Keratinocyte (primary cell): ENCODE measurements around the gene CLDN5. TPM values are rescaled to one million over a fixed set of nuclear protein-coding genes. Genes with fewer than 3 reads are reported as not detected.

Experiments used
- DNase-seq: peaks from one replicate; pipeline ENCODE4 v3.0.0-alpha.2; 2011; ENCODE audit warnings: low read depth, missing footprints, low spot score
- FAIRE-seq: peaks from 2 replicates; lab custom pipeline; 2011; peaks lifted over from hg19 to GRCh38; lab: Jason Lieb, UNC
- H2AFZ ChIP-seq: 2 replicates; pipeline ENCODE4 v1.6.0; 2012; ENCODE audit warnings: low read length, control low read depth, inconsistent platforms; ENCODE audit not compliant: control insufficient read depth
- H3K27ac ChIP-seq: 2 replicates; pipeline ENCODE4 v1.5.1; 2011; ENCODE audit warnings: low read length; ENCODE audit not compliant: control insufficient read depth, insufficient read depth
- H3K27me3 ChIP-seq: 3 replicates; pipeline ENCODE4 v1.6.0; 2011; ENCODE audit warnings: low read length; ENCODE audit not compliant: control insufficient read depth, insufficient read depth; ENCODE audit errors: extremely low read depth
- H3K36me3 ChIP-seq, 2 experiments: 2 replicates in 1 of 2; 3 replicates in 1 of 2; pipeline ENCODE4 v1.5.1; 2011; ENCODE audit warnings: low read length in 2 of 2, mild to moderate bottlenecking in 1 of 2; ENCODE audit not compliant: control insufficient read depth in 2 of 2, insufficient read depth in 2 of 2; ENCODE audit errors: extremely low read depth in 1 of 2
- H3K4me1 ChIP-seq: 3 replicates; pipeline ENCODE4 v1.5.1; 2011; ENCODE audit warnings: low read length; ENCODE audit not compliant: control insufficient read depth, insufficient read depth; ENCODE audit errors: extremely low read depth
- H3K4me2 ChIP-seq: 3 replicates; pipeline ENCODE4 v1.6.0; 2011; ENCODE audit warnings: low read depth, low read length; ENCODE audit not compliant: control insufficient read depth, insufficient read depth; ENCODE audit errors: extremely low read depth
- H3K4me3 ChIP-seq, 3 experiments: fragments of 200-600 bp in 1 of 3; sonication (generic) in 1 of 3; 2 replicates in 2 of 3; 3 replicates in 1 of 3; pipeline ENCODE4 v1.5.1; 2011 to 2016; ENCODE audit warnings: low read length in 3 of 3, mild to moderate bottlenecking in 3 of 3, control low read depth in 2 of 3, inconsistent platforms in 1 of 3, low read depth in 1 of 3, mixed read lengths in 1 of 3, mixed run types in 1 of 3, moderate library complexity in 1 of 3; ENCODE audit not compliant: control insufficient read depth in 2 of 3, insufficient read depth in 2 of 3; ENCODE audit errors: extremely low read depth in 1 of 3
- H3K79me2 ChIP-seq: 2 replicates; pipeline ENCODE4 v1.6.0; 2012; ENCODE audit warnings: low read length; ENCODE audit not compliant: control insufficient read depth, insufficient read depth
- H3K9ac ChIP-seq: 3 replicates; pipeline ENCODE4 v1.6.0; 2011; ENCODE audit warnings: low read length; ENCODE audit not compliant: control insufficient read depth, insufficient read depth; ENCODE audit errors: extremely low read depth
- H3K9me1 ChIP-seq: 3 replicates; pipeline ENCODE4 v1.6.0; 2011; ENCODE audit warnings: low read length; ENCODE audit not compliant: control insufficient read depth, insufficient read depth; ENCODE audit errors: extremely low read depth
- H3K9me3 ChIP-seq: 2 replicates; pipeline ENCODE4 v1.5.1; 2012; ENCODE audit warnings: low read depth, low read length; ENCODE audit not compliant: control insufficient read depth
- H4K20me1 ChIP-seq: 3 replicates; pipeline ENCODE4 v1.6.0; 2011; ENCODE audit warnings: low read length; ENCODE audit not compliant: control insufficient read depth, insufficient read depth; ENCODE audit errors: extremely low read depth
- CTCF ChIP-seq, 3 experiments: IDR thresholded peaks in 1 of 3; conservative IDR thresholded peaks in 1 of 3; optimal IDR thresholded peaks in 1 of 3; 2 replicates in 2 of 3; 3 replicates in 1 of 3; pipeline versions ENCODE3 to v1.5.1; 2011; ENCODE audit warnings: low read length in 3 of 3, mild to moderate bottlenecking in 3 of 3, moderate library complexity in 2 of 3, control low read depth in 1 of 3, inconsistent platforms in 1 of 3; ENCODE audit not compliant: insufficient read depth in 2 of 3; ENCODE audit errors: extremely low read depth in 1 of 3
- EZH2 ChIP-seq: IDR thresholded peaks from one replicate; pipeline ENCODE4 v1.6.1; 2012; ENCODE audit warnings: inconsistent platforms, mild to moderate bottlenecking, low read length, moderate library complexity
- dilution Hi-C: fragments of 300-500 bp; cut with MboI; formaldehyde crosslinking; loops from one replicate; pipeline ENCODE4 v1.7.0; 2020; ENCODE audit warnings: low sequenced_read_pairs; ENCODE audit not compliant: extremely low pct_ligation_motif_present
- polyA plus RNA-seq, 5 experiments: library from polyadenylated mRNA; depleted of rRNA in 3 of 5; stranded (reverse) in 3 of 5; stranded (forward) in 1 of 5; unstranded in 1 of 5; fragments of >200 nt; gene quantifications; 1 replicate in 1 of 5; 2 replicates in 3 of 5; 3 replicates in 1 of 5; pipeline versions ENCODE4 v1.2.1 to v1.2.3, GENCODE V29; 2011 to 2012; ENCODE audit warnings: missing spikeins in 2 of 5, low read depth in 1 of 5, low replicate concordance in 1 of 5

Gene CLDN5
- polyA plus RNA-seq, 1 donor (not counting 4 experiments of a cell fraction or from before 2014, with no cell fraction given), result not detected

- Histone ChIP-seq H3K9ac (no peak overlapping the region), H3K27ac (no peak overlapping the region), H3K4me3 (no peak overlapping the region), H3K9me3 (no peaks in the 10 kb centered on the region), H3K36me3 (peaks cover 0 to 12% of the 10 kb centered on the region in 2 experiments), H4K20me1 (peaks cover 4% of the 10 kb centered on the region), H2AFZ (no peak overlapping the region), H3K4me2 (no peak overlapping the region), H3K79me2 (no peaks in the 10 kb centered on the region), H3K27me3 (peaks cover 22% of the 10 kb centered on the region), H3K4me1 (peaks cover 2% of the 10 kb centered on the region), H3K9me1 (no peaks in the 10 kb centered on the region)
- dilution Hi-C loops, result loop anchor here (10.0 kb wide), 1 partner anchor 55 kb away; no protein-coding TSS in a partner anchor
- no peak for FAIRE-seq
- DNase-seq, result no peak
- no peak for TF ChIP-seq EZH2
- no peak for TF ChIP-seq CTCF (optimal IDR thresholded peaks at IDR 0.05 in 1 of 3, IDR thresholded peaks at IDR 0.05 in 1 of 3, conservative IDR thresholded peaks at IDR 0.05 in 1 of 3; ENCODE audit: extremely low read depth in 1 of 3, insufficient read depth in 2 of 3, low read length in 3 of 3)
These were observed 4.2 kb downstream of the CLDN5 start for GRCh38 chr22:19520007-19520406.

GRCh38 chr22:19519041-19519926 is 4.9 kb downstream of the CLDN5 start:
- Histone ChIP-seq H3K9me1 (no peaks in the 10 kb centered on the region), H3K27ac (no peak overlapping the region), H3K4me2 (no peak overlapping the region), H3K4me1 (peaks cover 2% of the 10 kb centered on the region), H3K79me2 (no peaks in the 10 kb centered on the region), H3K4me3 (no peak overlapping the region), H3K27me3 (peaks cover 15% of the 10 kb centered on the region), H3K36me3 (peaks cover 0 to 17% of the 10 kb centered on the region in 2 experiments), H2AFZ (no peak overlapping the region), H4K20me1 (peaks cover 4% of the 10 kb centered on the region), H3K9me3 (no peaks in the 10 kb centered on the region), H3K9ac (no peak overlapping the region)
- dilution Hi-C loops, result no loop called here
- TF ChIP-seq EZH2 (no peak), CTCF (optimal IDR thresholded peaks at IDR 0.05 in 1 of 3, IDR thresholded peaks at IDR 0.05 in 1 of 3, conservative IDR thresholded peaks at IDR 0.05 in 1 of 3; ENCODE audit: extremely low read depth in 1 of 3, insufficient read depth in 2 of 3, low read length in 3 of 3) (no peak)
- FAIRE-seq (no peak), DNase-seq (no peak)
